GM23338 (cell line): ENCODE measurements around the gene DAB2.

Experiments
- CREB1 ChIP-seq: fragments of 250-450 bp; sonication (Bioruptor Pico); IDR thresholded peaks from 2 replicates; pipeline ENCODE4 v1.5.0; 2020; ENCODE audit warnings: low read depth, mild to moderate bottlenecking, moderate library complexity
- EZH2 ChIP-seq: fragments of 200-600 bp; sonication (generic); IDR thresholded peaks from one replicate; pipeline ENCODE4 v1.8.0; 2017; ENCODE audit warnings: antibody characterized with exemption, mild to moderate bottlenecking, low read depth; ENCODE audit not compliant: unreplicated experiment
- EZH2phosphoT487 ChIP-seq: fragments of 200-600 bp; sonication (generic); IDR thresholded peaks from one replicate; pipeline ENCODE4 v1.8.1; 2018; ENCODE audit warnings: antibody characterized with exemption; ENCODE audit not compliant: unreplicated experiment
- JUNB ChIP-seq: IDR thresholded peaks from one replicate; pipeline ENCODE4 v1.6.1; 2016; ENCODE audit warnings: antibody characterized with exemption; ENCODE audit not compliant: unreplicated experiment
- NANOG ChIP-seq: IDR thresholded peaks from 2 replicates; pipeline ENCODE4 v1.6.1; 2016; ENCODE audit warnings: antibody characterized with exemption, borderline replicate concordance
- POLR2AphosphoS5 ChIP-seq: IDR thresholded peaks from 2 replicates; pipeline ENCODE4 v1.6.1; 2016; ENCODE audit warnings: antibody characterized with exemption, low read depth
- STAT1 ChIP-seq: IDR thresholded peaks from one replicate; pipeline ENCODE4 v1.6.1; 2016; ENCODE audit warnings: antibody characterized with exemption; ENCODE audit not compliant: unreplicated experiment
- ZNF114 ChIP-seq: fragments of 250-450 bp; sonication (Bioruptor Pico); IDR thresholded peaks from 2 replicates; pipeline ENCODE4 v1.5.0; 2020; ENCODE audit warnings: mild to moderate bottlenecking, moderate library complexity
- ZNF331 ChIP-seq: fragments of 250-450 bp; sonication (Bioruptor Pico); IDR thresholded peaks from 2 replicates; pipeline ENCODE4 v1.5.0; 2020; ENCODE audit warnings: low read depth, mild to moderate bottlenecking, moderate library complexity
- TF ChIP-seq, protein P1 (sequence below), 2 experiments: fragments of 200-600 bp in 1 of 2; sonication (generic) in 1 of 2; conservative IDR thresholded peaks; 2 replicates each; pipeline versions ENCODE4 v1.5.1 to v1.6.1; 2016 to 2017; ENCODE audit warnings: antibody characterized with exemption in 2 of 2, low read depth in 2 of 2, mild to moderate bottlenecking in 2 of 2, moderate library complexity in 1 of 2
- TF ChIP-seq, protein P2 (sequence below): IDR thresholded peaks from one replicate; pipeline ENCODE4 v1.6.1; 2018; ENCODE audit warnings: antibody characterized with exemption; ENCODE audit not compliant: unreplicated experiment
- TF ChIP-seq, protein P3 (sequence below): IDR thresholded peaks from 2 replicates; pipeline ENCODE4 v1.6.1; 2016; ENCODE audit warnings: antibody characterized with exemption
- TF ChIP-seq, protein P4 (sequence below): fragments of 250-450 bp; sonication (Bioruptor Pico); IDR thresholded peaks from 2 replicates; pipeline ENCODE4 v1.5.0; 2020; ENCODE audit warnings: mild to moderate bottlenecking, moderate library complexity

DNA sequence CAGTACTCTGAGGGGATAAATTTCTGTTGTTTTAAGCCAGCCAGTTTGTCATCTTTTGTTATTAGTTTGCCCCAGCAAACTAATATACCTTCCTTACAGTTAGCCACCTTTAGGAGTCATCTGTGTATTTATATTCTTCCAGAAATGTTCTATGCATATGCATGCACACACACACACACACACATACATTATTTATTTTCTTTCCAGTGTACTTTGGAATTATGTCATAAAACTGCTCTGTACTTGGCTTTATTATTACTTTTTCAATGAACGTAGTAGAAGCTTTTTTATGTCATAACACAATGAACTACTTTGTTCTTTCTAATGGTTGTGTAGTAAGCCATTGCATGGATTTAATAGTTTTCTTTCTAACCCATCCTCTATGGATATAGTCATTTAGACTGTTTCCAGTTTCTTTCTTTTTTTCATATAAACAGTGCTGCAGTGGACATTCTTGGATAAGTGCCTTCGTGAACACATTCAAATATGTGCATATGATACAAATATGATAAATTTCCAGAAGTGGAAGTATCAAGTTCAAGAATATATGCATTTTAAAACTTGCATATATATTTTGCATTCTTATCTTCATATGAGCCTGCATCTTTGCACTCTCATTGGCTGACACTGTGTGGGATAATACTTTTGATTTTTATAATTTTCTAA lies 26.6 kb upstream of the DAB2 start:
- TF ChIP-seq, protein P1, sequence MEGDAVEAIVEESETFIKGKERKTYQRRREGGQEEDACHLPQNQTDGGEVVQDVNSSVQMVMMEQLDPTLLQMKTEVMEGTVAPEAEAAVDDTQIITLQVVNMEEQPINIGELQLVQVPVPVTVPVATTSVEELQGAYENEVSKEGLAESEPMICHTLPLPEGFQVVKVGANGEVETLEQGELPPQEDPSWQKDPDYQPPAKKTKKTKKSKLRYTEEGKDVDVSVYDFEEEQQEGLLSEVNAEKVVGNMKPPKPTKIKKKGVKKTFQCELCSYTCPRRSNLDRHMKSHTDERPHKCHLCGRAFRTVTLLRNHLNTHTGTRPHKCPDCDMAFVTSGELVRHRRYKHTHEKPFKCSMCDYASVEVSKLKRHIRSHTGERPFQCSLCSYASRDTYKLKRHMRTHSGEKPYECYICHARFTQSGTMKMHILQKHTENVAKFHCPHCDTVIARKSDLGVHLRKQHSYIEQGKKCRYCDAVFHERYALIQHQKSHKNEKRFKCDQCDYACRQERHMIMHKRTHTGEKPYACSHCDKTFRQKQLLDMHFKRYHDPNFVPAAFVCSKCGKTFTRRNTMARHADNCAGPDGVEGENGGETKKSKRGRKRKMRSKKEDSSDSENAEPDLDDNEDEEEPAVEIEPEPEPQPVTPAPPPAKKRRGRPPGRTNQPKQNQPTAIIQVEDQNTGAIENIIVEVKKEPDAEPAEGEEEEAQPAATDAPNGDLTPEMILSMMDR (conservative IDR thresholded peaks at IDR 0.05; ENCODE audit: low read depth in 2 of 2), result no peak
- TF ChIP-seq EZH2 (no peak), POLR2AphosphoS5 (no peak), ZNF114 (no peak), EZH2phosphoT487 (no peak), CREB1 (CRISPR knock-in tag) (no peak), STAT1 (no peak), JUNB (no peak), NANOG (no peak), ZNF331 (CRISPR knock-in tag) (no peak)
- TF ChIP-seq, protein P2, sequence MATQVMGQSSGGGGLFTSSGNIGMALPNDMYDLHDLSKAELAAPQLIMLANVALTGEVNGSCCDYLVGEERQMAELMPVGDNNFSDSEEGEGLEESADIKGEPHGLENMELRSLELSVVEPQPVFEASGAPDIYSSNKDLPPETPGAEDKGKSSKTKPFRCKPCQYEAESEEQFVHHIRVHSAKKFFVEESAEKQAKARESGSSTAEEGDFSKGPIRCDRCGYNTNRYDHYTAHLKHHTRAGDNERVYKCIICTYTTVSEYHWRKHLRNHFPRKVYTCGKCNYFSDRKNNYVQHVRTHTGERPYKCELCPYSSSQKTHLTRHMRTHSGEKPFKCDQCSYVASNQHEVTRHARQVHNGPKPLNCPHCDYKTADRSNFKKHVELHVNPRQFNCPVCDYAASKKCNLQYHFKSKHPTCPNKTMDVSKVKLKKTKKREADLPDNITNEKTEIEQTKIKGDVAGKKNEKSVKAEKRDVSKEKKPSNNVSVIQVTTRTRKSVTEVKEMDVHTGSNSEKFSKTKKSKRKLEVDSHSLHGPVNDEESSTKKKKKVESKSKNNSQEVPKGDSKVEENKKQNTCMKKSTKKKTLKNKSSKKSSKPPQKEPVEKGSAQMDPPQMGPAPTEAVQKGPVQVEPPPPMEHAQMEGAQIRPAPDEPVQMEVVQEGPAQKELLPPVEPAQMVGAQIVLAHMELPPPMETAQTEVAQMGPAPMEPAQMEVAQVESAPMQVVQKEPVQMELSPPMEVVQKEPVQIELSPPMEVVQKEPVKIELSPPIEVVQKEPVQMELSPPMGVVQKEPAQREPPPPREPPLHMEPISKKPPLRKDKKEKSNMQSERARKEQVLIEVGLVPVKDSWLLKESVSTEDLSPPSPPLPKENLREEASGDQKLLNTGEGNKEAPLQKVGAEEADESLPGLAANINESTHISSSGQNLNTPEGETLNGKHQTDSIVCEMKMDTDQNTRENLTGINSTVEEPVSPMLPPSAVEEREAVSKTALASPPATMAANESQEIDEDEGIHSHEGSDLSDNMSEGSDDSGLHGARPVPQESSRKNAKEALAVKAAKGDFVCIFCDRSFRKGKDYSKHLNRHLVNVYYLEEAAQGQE, result no peak
- TF ChIP-seq, protein P3, sequence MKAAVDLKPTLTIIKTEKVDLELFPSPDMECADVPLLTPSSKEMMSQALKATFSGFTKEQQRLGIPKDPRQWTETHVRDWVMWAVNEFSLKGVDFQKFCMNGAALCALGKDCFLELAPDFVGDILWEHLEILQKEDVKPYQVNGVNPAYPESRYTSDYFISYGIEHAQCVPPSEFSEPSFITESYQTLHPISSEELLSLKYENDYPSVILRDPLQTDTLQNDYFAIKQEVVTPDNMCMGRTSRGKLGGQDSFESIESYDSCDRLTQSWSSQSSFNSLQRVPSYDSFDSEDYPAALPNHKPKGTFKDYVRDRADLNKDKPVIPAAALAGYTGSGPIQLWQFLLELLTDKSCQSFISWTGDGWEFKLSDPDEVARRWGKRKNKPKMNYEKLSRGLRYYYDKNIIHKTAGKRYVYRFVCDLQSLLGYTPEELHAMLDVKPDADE, result no peak
- TF ChIP-seq, protein P4, sequence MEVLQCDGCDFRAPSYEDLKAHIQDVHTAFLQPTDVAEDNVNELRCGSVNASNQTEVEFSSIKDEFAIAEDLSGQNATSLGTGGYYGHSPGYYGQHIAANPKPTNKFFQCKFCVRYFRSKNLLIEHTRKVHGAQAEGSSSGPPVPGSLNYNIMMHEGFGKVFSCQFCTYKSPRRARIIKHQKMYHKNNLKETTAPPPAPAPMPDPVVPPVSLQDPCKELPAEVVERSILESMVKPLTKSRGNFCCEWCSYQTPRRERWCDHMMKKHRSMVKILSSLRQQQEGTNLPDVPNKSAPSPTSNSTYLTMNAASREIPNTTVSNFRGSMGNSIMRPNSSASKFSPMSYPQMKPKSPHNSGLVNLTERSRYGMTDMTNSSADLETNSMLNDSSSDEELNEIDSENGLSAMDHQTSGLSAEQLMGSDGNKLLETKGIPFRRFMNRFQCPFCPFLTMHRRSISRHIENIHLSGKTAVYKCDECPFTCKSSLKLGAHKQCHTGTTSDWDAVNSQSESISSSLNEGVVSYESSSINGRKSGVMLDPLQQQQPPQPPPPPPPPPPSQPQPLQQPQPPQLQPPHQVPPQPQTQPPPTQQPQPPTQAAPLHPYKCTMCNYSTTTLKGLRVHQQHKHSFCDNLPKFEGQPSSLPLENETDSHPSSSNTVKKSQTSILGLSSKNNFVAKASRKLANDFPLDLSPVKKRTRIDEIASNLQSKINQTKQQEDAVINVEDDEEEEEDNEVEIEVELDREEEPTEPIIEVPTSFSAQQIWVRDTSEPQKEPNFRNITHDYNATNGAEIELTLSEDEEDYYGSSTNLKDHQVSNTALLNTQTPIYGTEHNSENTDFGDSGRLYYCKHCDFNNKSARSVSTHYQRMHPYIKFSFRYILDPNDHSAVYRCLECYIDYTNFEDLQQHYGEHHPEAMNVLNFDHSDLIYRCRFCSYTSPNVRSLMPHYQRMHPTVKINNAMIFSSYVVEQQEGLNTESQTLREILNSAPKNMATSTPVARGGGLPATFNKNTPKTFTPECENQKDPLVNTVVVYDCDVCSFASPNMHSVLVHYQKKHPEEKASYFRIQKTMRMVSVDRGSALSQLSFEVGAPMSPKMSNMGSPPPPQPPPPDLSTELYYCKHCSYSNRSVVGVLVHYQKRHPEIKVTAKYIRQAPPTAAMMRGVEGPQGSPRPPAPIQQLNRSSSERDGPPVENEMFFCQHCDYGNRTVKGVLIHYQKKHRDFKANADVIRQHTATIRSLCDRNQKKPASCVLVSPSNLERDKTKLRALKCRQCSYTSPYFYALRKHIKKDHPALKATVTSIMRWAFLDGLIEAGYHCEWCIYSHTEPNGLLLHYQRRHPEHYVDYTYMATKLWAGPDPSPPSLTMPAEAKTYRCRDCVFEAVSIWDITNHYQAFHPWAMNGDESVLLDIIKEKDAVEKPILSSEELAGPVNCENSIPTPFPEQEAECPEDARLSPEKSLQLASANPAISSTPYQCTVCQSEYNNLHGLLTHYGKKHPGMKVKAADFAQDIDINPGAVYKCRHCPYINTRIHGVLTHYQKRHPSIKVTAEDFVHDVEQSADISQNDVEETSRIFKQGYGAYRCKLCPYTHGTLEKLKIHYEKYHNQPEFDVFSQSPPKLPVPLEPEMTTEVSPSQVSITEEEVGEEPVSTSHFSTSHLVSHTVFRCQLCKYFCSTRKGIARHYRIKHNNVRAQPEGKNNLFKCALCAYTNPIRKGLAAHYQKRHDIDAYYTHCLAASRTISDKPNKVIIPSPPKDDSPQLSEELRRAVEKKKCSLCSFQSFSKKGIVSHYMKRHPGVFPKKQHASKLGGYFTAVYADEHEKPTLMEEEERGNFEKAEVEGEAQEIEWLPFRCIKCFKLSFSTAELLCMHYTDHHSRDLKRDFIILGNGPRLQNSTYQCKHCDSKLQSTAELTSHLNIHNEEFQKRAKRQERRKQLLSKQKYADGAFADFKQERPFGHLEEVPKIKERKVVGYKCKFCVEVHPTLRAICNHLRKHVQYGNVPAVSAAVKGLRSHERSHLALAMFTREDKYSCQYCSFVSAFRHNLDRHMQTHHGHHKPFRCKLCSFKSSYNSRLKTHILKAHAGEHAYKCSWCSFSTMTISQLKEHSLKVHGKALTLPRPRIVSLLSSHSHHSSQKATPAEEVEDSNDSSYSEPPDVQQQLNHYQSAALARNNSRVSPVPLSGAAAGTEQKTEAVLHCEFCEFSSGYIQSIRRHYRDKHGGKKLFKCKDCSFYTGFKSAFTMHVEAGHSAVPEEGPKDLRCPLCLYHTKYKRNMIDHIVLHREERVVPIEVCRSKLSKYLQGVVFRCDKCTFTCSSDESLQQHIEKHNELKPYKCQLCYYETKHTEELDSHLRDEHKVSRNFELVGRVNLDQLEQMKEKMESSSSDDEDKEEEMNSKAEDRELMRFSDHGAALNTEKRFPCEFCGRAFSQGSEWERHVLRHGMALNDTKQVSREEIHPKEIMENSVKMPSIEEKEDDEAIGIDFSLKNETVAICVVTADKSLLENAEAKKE (CRISPR knock-in tag), result no peak
